ENCODE results near the gene KIAA0825.

GRCh38 chr5:94627191-94627590 is 8.8 kb upstream of the KIAA0825 start:
- no peak for TF ChIP-seq CTCF (IDR thresholded peaks at IDR 0.05; ENCODE audit: low read depth, low read length, poor library complexity, severe bottlenecking)
- TF ChIP-seq EZH2phosphoT487 (IDR thresholded peaks at IDR 0.05; ENCODE audit: borderline replicate concordance, low read length): no peak
